OCI-LY1 (cell line): Measurements from ENCODE around the gene MYL12B.

Experiments
- CTCF ChIP-seq: fragments of 200-600 bp; sonication (generic), shearing (Covaris generic); IDR thresholded peaks from 2 replicates; pipeline ENCODE4 v1.5.1; 2017; ENCODE audit warnings: mild to moderate bottlenecking, antibody characterized with exemption, low read length, moderate library complexity, mixed read lengths
- EZH2 ChIP-seq: fragments of 200-600 bp; sonication (generic), shearing (Covaris generic); IDR thresholded peaks from 2 replicates; pipeline ENCODE4 v1.8.0; 2017; ENCODE audit warnings: borderline replicate concordance, mixed run types, mild to moderate bottlenecking, antibody characterized with exemption, low read length, moderate library complexity, mixed read lengths

- TF ChIP-seq CTCF = no peak
- TF ChIP-seq EZH2 = no peak
Observed at GRCh38 chr18:3319399-3319798, 57.5 kb downstream of the MYL12B start.
